A673 (cell line): ENCODE measurements around the gene DKK3. TPM values are rescaled to one million over a fixed set of nuclear protein-coding genes. Genes with fewer than 3 reads are reported as not detected.

Experiments
- BruUV-seq: library from RNA; stranded (reverse); fragments of 400-500 nt; replicated peaks from 2 replicates; lab custom pipeline; 2021; lab: Mats Ljungman, UMichigan
- CTCF ChIA-PET: fragments of 300-600 bp; sonication (Branson Sonifier 250); formaldehyde crosslinking; loops from one replicate; lab custom pipeline; 2022; ENCODE audit warnings: antibody characterized with exemption; lab: Charles Lee
- POLR2A ChIA-PET: fragments of 300-600 bp; sonication (Branson Sonifier 250); formaldehyde crosslinking; loops from one replicate; lab custom pipeline; 2022; ENCODE audit warnings: antibody characterized with exemption; ENCODE audit not compliant: low non-redundant PET; lab: Charles Lee
- DNase-seq: peaks from one replicate; pipeline ENCODE4 v3.0.0-alpha.2; 2015; ENCODE audit warnings: low spot score
- H3K27ac ChIP-seq: fragments of 200-600 bp; sonication (generic); 2 replicates; pipeline ENCODE4 v1.5.1; 2016; ENCODE audit warnings: mixed run types, low read depth, mild to moderate bottlenecking, mixed read lengths, antibody characterized with exemption, low read length; ENCODE audit not compliant: poor library complexity, severe bottlenecking
- H3K27me3 ChIP-seq: fragments of 200-600 bp; sonication (generic); replicated peaks from 2 replicates; pipeline ENCODE4 v1.6.1; 2017; ENCODE audit warnings: mixed run types, low read depth, mild to moderate bottlenecking, mixed read lengths, antibody characterized with exemption, low read length; ENCODE audit not compliant: insufficient read depth, poor library complexity
- H3K36me3 ChIP-seq: fragments of 200-600 bp; sonication (generic); 2 replicates; pipeline ENCODE4 v1.6.1; 2016; ENCODE audit warnings: mixed run types, mild to moderate bottlenecking, mixed read lengths, antibody characterized with exemption, low read length; ENCODE audit not compliant: insufficient read depth, poor library complexity, severe bottlenecking
- H3K4me1 ChIP-seq: fragments of 200-600 bp; sonication (generic); 2 replicates; pipeline ENCODE4 v1.6.1; 2017; ENCODE audit warnings: mixed run types, mild to moderate bottlenecking, mixed read lengths, antibody characterized with exemption, low read length; ENCODE audit not compliant: insufficient read depth, poor library complexity, severe bottlenecking
- H3K4me3 ChIP-seq: fragments of 200-600 bp; sonication (generic); 2 replicates; pipeline ENCODE4 v1.5.1; 2016; ENCODE audit warnings: low read depth, mixed run types, mild to moderate bottlenecking, mixed read lengths, low read length; ENCODE audit not compliant: poor library complexity, severe bottlenecking
- H3K9me3 ChIP-seq: fragments of 200-600 bp; sonication (generic); 2 replicates; pipeline ENCODE4 v1.6.1; 2016; ENCODE audit warnings: mixed run types, low read depth, mild to moderate bottlenecking, mixed read lengths, antibody characterized with exemption, low read length; ENCODE audit not compliant: poor library complexity, severe bottlenecking
- EZH2 ChIP-seq: fragments of 200-600 bp; sonication (generic); IDR thresholded peaks from 2 replicates; pipeline ENCODE4 v1.6.1; 2017; ENCODE audit warnings: borderline replicate concordance, low read depth, mild to moderate bottlenecking, mixed read lengths, antibody characterized with exemption, low read length; ENCODE audit not compliant: poor library complexity, severe bottlenecking
- intact Hi-C: fragments of 100-400 bp; cut with micrococcal nuclease; formaldehyde crosslinking; loops from one replicate; pipeline ENCODE4 v1.10.0; 2022; ENCODE audit not compliant: unreplicated experiment
- total RNA-seq: library from RNA; stranded (reverse); gene quantifications from 2 replicates; pipeline ENCODE4 v1.2.3, GENCODE V29; 2021
- TF ChIP-seq, protein P1 (sequence below): fragments of 300-800, 200-600 bp; sonication (generic); conservative IDR thresholded peaks from 2 replicates; pipeline ENCODE4 v1.5.1; 2017; ENCODE audit warnings: low read depth, mild to moderate bottlenecking, antibody characterized with exemption, low read length, moderate library complexity, mixed read lengths

The DKK3 gene
- total RNA-seq, 1 experiment from 2014 or later: 0.77 TPM

DNA sequence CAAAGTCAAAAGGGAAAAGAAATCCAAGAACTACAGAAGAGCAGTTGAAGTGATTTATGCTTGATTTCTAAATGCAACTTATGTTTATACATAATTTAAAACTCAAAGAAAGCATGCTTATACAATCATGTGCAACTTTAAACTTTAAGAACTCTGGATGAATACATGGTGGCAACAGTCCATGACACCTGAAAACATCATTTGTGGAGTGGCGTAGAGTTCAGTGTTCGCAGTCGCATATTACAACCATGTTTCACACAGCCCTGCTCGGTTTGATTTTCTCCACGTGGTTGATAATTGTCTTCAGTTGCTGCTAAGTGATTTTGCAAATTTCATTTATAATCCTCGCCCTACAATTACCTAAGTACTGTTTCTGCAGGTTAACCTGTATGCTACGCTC lies 45.4 kb downstream of the DKK3 start:
- intact Hi-C loops: no loop called here
- BruUV-seq: no TSS peak
- Histone ChIP-seq H3K27ac (no peak overlapping the region), H3K9me3 (no peaks in the 10 kb centered on the region), H3K4me1 (no peaks in the 10 kb centered on the region), H3K4me3 (no peak overlapping the region), H3K27me3 (no peaks in the 10 kb centered on the region), H3K36me3 (no peaks in the 10 kb centered on the region)
- no peak for DNase-seq
- TF ChIP-seq, protein P1, sequence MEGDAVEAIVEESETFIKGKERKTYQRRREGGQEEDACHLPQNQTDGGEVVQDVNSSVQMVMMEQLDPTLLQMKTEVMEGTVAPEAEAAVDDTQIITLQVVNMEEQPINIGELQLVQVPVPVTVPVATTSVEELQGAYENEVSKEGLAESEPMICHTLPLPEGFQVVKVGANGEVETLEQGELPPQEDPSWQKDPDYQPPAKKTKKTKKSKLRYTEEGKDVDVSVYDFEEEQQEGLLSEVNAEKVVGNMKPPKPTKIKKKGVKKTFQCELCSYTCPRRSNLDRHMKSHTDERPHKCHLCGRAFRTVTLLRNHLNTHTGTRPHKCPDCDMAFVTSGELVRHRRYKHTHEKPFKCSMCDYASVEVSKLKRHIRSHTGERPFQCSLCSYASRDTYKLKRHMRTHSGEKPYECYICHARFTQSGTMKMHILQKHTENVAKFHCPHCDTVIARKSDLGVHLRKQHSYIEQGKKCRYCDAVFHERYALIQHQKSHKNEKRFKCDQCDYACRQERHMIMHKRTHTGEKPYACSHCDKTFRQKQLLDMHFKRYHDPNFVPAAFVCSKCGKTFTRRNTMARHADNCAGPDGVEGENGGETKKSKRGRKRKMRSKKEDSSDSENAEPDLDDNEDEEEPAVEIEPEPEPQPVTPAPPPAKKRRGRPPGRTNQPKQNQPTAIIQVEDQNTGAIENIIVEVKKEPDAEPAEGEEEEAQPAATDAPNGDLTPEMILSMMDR: no peak
- no peak for TF ChIP-seq EZH2
- ChIA-PET POLR2A (no interaction called here), CTCF (no interaction called here)

DNA sequence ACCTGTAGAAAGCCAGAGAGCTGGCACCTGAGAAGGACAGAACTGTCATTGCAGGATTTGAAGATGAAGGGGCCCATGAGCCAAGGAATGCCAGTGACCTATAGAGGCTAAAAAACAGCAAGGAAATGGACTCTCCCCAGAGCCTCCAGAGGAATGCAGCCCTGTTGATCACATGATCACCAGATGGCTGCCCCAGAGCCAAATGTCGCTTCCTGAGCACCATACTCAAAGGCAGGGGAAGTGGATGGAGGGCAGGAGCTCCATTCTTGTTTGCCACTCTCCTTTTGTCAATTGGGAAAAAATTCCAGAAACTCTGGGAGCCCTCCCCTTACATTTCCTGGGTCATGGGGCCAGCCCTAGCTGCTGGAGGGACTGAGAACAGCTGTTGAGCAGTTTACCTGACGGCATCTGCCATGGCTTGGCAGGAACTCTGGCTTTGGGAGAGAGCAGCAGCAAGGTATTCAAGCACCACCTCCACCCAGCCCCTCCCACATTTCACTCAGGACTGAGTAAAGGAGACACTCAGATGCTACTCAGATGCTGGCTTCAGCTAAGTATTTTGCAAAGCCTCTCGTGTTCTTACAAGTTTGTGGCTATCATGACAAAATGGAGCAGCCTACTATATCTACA lies 46.9 kb downstream of the DKK3 start:
- TF ChIP-seq EZH2: no peak
- TF ChIP-seq, protein P1: no peak
- BruUV-seq: no TSS peak

DNA sequence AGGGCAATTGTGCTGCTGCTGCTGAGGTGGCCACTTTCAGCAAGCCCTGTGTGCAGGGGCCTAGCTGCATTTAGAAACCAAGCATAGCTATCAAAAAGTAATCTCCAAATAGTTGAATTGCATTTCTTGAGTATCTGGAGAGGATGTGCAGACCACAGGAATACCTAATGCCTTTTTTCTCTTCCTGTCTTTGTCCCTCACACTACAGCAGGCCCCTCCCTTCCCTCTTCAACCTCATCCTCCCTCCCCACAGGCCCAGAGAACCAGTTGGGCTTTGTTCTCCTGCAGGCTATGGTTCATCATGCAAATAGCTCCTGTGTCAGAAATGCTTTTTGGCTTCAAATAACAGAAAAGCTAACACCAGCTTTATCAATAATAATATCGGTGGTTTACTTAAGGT lies 47.7 kb downstream of the DKK3 start:
- TF ChIP-seq, protein P1: no peak
- ChIA-PET CTCF (no interaction called here), POLR2A (no interaction called here)
- no TSS peak for BruUV-seq
- H3K4me1 ChIP-seq: no peaks in the 10 kb centered on the region
- no peaks in the 10 kb centered on the region for H3K27me3 ChIP-seq
- H3K4me3 ChIP-seq: no peak overlapping the region
- no peak for DNase-seq
- H3K36me3 ChIP-seq: peaks cover 20% of the 10 kb centered on the region
- no peak overlapping the region for H3K27ac ChIP-seq
- intact Hi-C loops: no loop called here
- no peaks in the 10 kb centered on the region for H3K9me3 ChIP-seq

More for the DNA sequence above, 46.9 kb downstream of the DKK3 start:
- POLR2A ChIA-PET: interaction anchor here (0.6 kb wide), 1 partner anchor 15 kb away, joined by 4 read pairs; no protein-coding TSS in a partner anchor
- intact Hi-C loops: no loop called here
- H3K4me1 ChIP-seq: no peaks in the 10 kb centered on the region
- H3K4me3 ChIP-seq: no peak overlapping the region
- peaks cover 11% of the 10 kb centered on the region for H3K36me3 ChIP-seq
- CTCF ChIA-PET: no interaction called here
- H3K27ac ChIP-seq: no peak overlapping the region
- no peaks in the 10 kb centered on the region for H3K9me3 ChIP-seq
- DNase-seq: no peak
- no peaks in the 10 kb centered on the region for H3K27me3 ChIP-seq
